Mesendoderm (in vitro differentiated cells): ENCODE data around the gene FAM3A.
A peak's percentile ranks its signal among the peaks of the same experiment; 100 is the strongest.
"Not testable (repeated sequence)": the region's sequence is repeated elsewhere in the genome, so short reads cannot be mapped to it uniquely, and the experiment has no call there.

ENCODE experiments used
- DNase-seq: peaks from one replicate; pipeline ENCODE4 v3.0.0; 2013
- H2AK5ac ChIP-seq: 2 replicates; pipeline ENCODE4 v1.6.1; 2013; ENCODE audit warnings: low read length, inconsistent platforms
- H2BK120ac ChIP-seq: 2 replicates; pipeline ENCODE4 v1.6.1; 2013; ENCODE audit warnings: low read depth, mild to moderate bottlenecking, low read length, moderate library complexity, mixed read lengths
- H2BK15ac ChIP-seq: replicated peaks from 2 replicates; pipeline ENCODE4 v1.6.1; 2013; ENCODE audit warnings: low read depth, mild to moderate bottlenecking, moderate library complexity
- H2BK5ac ChIP-seq: 2 replicates; pipeline ENCODE4 v1.6.1; 2013; ENCODE audit warnings: low read length, inconsistent platforms
- H3K18ac ChIP-seq: 2 replicates; pipeline ENCODE4 v1.6.1; 2013; ENCODE audit warnings: mild to moderate bottlenecking, low read length, mixed read lengths
- H3K23ac ChIP-seq: one replicate; pipeline ENCODE4 v1.6.1; 2013; ENCODE audit warnings: low read length
- H3K27ac ChIP-seq: 2 replicates; pipeline ENCODE4 v1.5.1; 2013; ENCODE audit warnings: low read depth, mild to moderate bottlenecking, inconsistent platforms, low read length, moderate library complexity
- H3K27me3 ChIP-seq: 2 replicates; pipeline ENCODE4 v1.6.1; 2013; ENCODE audit warnings: low read length, control low read depth, mild to moderate bottlenecking, inconsistent platforms; ENCODE audit not compliant: insufficient read depth, poor library complexity
- H3K36me3 ChIP-seq: 2 replicates; pipeline ENCODE4 v1.6.1; 2013; ENCODE audit warnings: low read length, inconsistent platforms; ENCODE audit not compliant: control insufficient read depth, insufficient read depth
- H3K4ac ChIP-seq: one replicate; pipeline ENCODE4 v1.6.1; 2013; ENCODE audit warnings: low read depth, mild to moderate bottlenecking, low read length, moderate library complexity
- H3K4me1 ChIP-seq: 2 replicates; pipeline ENCODE4 v1.6.1; 2013; ENCODE audit warnings: low read depth, low read length, inconsistent platforms; ENCODE audit not compliant: control insufficient read depth
- H3K4me2 ChIP-seq: 2 replicates; pipeline ENCODE4 v1.6.1; 2013; ENCODE audit warnings: low read length
- H3K4me3 ChIP-seq: 2 replicates; pipeline ENCODE4 v1.5.1; 2013; ENCODE audit warnings: mild to moderate bottlenecking, low read length
- H3K56ac ChIP-seq: one replicate; pipeline ENCODE4 v1.6.1; 2013; ENCODE audit warnings: low read length
- H3K79me1 ChIP-seq: 2 replicates; pipeline ENCODE4 v1.6.1; 2013; ENCODE audit warnings: low read length, inconsistent platforms
- H3K79me2 ChIP-seq: 2 replicates; pipeline ENCODE4 v1.6.1; 2013; ENCODE audit warnings: mild to moderate bottlenecking, low read length; ENCODE audit not compliant: control insufficient read depth, insufficient read depth
- H3K9ac ChIP-seq: 2 replicates; pipeline ENCODE4 v1.6.1; 2013; ENCODE audit warnings: low read length, inconsistent platforms
- H4K5ac ChIP-seq: one replicate; pipeline ENCODE4 v1.6.1; 2013; ENCODE audit warnings: low read length
- H4K8ac ChIP-seq: one replicate; pipeline ENCODE4 v1.6.1; 2013; ENCODE audit warnings: low read depth, mild to moderate bottlenecking, control low read depth, low read length, moderate library complexity
- WGBS: extraction: QIAGEN DNeasy Blood & Tissue Kit; methylation state at CpG from one replicate; pipeline ENCODE4 v1.1.7; 2013; ENCODE audit warnings: low lambda C conversion rate, missing lambda C conversion rate; ENCODE audit not compliant: insufficient coverage; ENCODE audit errors: extremely low coverage; 5-methylcytosine and 5-hydroxymethylcytosine counted together

The FAM3A gene

GRCh38 chrX:154552112-154552806 is 36.2 kb upstream of the FAM3A start:
- not testable (repeated sequence) for H3K4ac ChIP-seq, H2BK5ac ChIP-seq, H4K8ac ChIP-seq, H3K23ac ChIP-seq, H3K18ac ChIP-seq, DNase-seq, H2BK120ac ChIP-seq, H3K79me2 ChIP-seq, H3K4me2 ChIP-seq, H3K27ac ChIP-seq, H3K9ac ChIP-seq, H2BK15ac ChIP-seq, H4K5ac ChIP-seq, H3K79me1 ChIP-seq, H2AK5ac ChIP-seq, H3K36me3 ChIP-seq, H3K56ac ChIP-seq, H3K4me1 ChIP-seq, H3K27me3 ChIP-seq, H3K4me3 ChIP-seq
- no CpG with 5 or more reads among the region's 18 CpGs for WGBS

GRCh38 chrX:154549766-154550165 is 33.7 kb upstream of the FAM3A start:
- Histone ChIP-seq H2BK15ac (no peak overlapping the region), H3K56ac (no peak overlapping the region), H3K27ac (no peak overlapping the region), H4K8ac (no peak overlapping the region), H2BK120ac (no peak overlapping the region), H3K4ac (no peak overlapping the region), H3K79me1 (no peaks in the 10 kb centered on the region), H2AK5ac (no peak overlapping the region), H4K5ac (no peak overlapping the region), H3K4me2 (no peak overlapping the region), H3K36me3 (no peaks in the 10 kb centered on the region), H3K4me1 (no peaks in the 10 kb centered on the region), H3K23ac (no peak overlapping the region), H3K18ac (no peak overlapping the region), H3K4me3 (no peak overlapping the region), H3K27me3 (no peaks in the 10 kb centered on the region), H2BK5ac (no peak overlapping the region), H3K79me2 (peaks cover 5% of the 10 kb centered on the region), H3K9ac (no peak overlapping the region)
- no CpG with 5 or more reads among the region's 1 CpG for WGBS
- DNase-seq, result no peak

GRCh38 chrX:154548028-154548316 is 31.9 kb upstream of the FAM3A start:
- Histone ChIP-seq H3K4me1 (no peaks in the 10 kb centered on the region), H3K9ac (peak overlapping the region; percentile 86), H3K4ac (no peak overlapping the region), H3K27me3 (no peaks in the 10 kb centered on the region), H2AK5ac (no peak overlapping the region), H3K79me2 (peaks cover 5% of the 10 kb centered on the region), H4K8ac (no peak overlapping the region), H3K36me3 (no peaks in the 10 kb centered on the region), H3K4me3 (peak overlapping the region; percentile 88), H4K5ac (no peak overlapping the region), H3K4me2 (peak overlapping the region; percentile 87), H3K18ac (no peak overlapping the region), H2BK15ac (no peak overlapping the region), H3K23ac (no peak overlapping the region), H3K27ac (peak overlapping the region; percentile 99), H2BK120ac (no peak overlapping the region), H2BK5ac (no peak overlapping the region), H3K56ac (peak overlapping the region; percentile 92), H3K79me1 (no peaks in the 10 kb centered on the region)
- WGBS, result no CpG with 5 or more reads among the region's 9 CpGs
- DNase-seq, result no peak

GRCh38 chrX:154547245-154548027 is 31.4 kb upstream of the FAM3A start, which contains the start of gene IKBKG:
TSS of gene IKBKG (plus strand) at chrX:154547620. CDS start at chrX:154552003, 4,383 bp downstream.
- Histone ChIP-seq H3K9ac (peak within 1 kb of the TSS; percentile 90), H2BK120ac (no peak within 1 kb of the TSS), H3K18ac (peak within 1 kb of the TSS; percentile 90), H3K56ac (peak within 1 kb of the TSS; percentile 92), H3K27me3 (no peaks in the 10 kb centered on the region), H3K4ac (peak within 1 kb of the TSS; percentile 6), H3K4me3 (peak within 1 kb of the TSS; percentile 88), H2BK5ac (no peak within 1 kb of the TSS), H4K8ac (no peak within 1 kb of the TSS), H2BK15ac (no peak within 1 kb of the TSS), H3K27ac (peak within 1 kb of the TSS; percentile 99), H4K5ac (no peak within 1 kb of the TSS), H3K4me1 (no peaks in the 10 kb centered on the region), H3K79me1 (no peaks in the 10 kb centered on the region), H3K4me2 (peak within 1 kb of the TSS; percentile 87), H3K23ac (no peak within 1 kb of the TSS), H2AK5ac (no peak within 1 kb of the TSS), H3K79me2 (peaks cover 5% of the 10 kb centered on the region), H3K36me3 (no peaks in the 10 kb centered on the region)
- no CpG with 5 or more reads among the region's 69 CpGs for WGBS
- peak; percentile 91 for DNase-seq

- Histone ChIP-seq H2AK5ac (no peak within 1 kb of the TSS), H3K56ac (peak within 1 kb of the TSS; percentile 92), H3K18ac (peak within 1 kb of the TSS; percentile 90), H3K4me2 (peak within 1 kb of the TSS; percentile 68), H2BK15ac (no peak within 1 kb of the TSS), H3K36me3 (no peaks in the 10 kb centered on the region), H2BK120ac (no peak within 1 kb of the TSS), H2BK5ac (no peak within 1 kb of the TSS), H3K23ac (no peak within 1 kb of the TSS), H3K4me1 (no peaks in the 10 kb centered on the region), H3K4me3 (peak within 1 kb of the TSS; percentile 88), H3K9ac (peak within 1 kb of the TSS; percentile 90), H3K27ac (peak within 1 kb of the TSS; percentile 99), H3K4ac (peak within 1 kb of the TSS; percentile 6), H3K79me1 (no peaks in the 10 kb centered on the region), H3K79me2 (peaks cover 5% of the 10 kb centered on the region), H4K5ac (no peak within 1 kb of the TSS), H4K8ac (no peak within 1 kb of the TSS), H3K27me3 (no peaks in the 10 kb centered on the region)
- peak; percentile 68 for DNase-seq
- no CpG with 5 or more reads among the region's 92 CpGs for WGBS
These were observed 30.6 kb upstream of the FAM3A start, which contains the start of gene G6PD for GRCh38 chrX:154546354-154547244. TSS of gene G6PD (minus strand) at chrX:154546846. CDS start at chrX:154546155, 691 bp downstream.
